HPDE6-E6E7 (cell line): ENCODE measurements around the gene EVA1A.
A peak's percentile ranks its signal among the peaks of the same experiment; 100 is the strongest.
"Not testable (repeated sequence)": the region's sequence is repeated elsewhere in the genome, so short reads cannot be mapped to it uniquely, and the experiment has no call there.

Experiments used
- DNase-seq: peaks from one replicate; pipeline ENCODE4 v3.0.0; 2011; ENCODE audit warnings: missing footprints; ENCODE audit errors: extremely low spot score

The EVA1A gene

DNA sequence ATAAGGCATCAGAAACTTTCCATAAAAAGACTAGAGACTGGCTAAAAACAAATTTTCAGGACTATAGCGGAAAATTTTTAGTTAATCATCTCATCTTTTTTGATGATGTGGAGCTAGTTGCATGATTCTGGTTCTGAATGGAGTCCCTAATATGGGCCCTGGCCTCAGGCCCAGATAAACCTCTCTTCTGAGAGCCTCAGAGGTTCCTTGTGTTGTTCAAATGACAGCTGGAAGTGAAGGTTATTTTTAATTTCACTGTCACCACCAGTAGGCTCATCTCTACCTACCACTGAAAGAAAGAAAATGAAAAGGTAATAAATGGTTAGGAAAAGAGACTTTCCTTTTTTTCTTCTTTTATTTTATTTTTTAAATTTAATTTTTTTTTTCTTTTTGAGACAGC, 75.9 kb downstream of the EVA1A start:
- no peak for DNase-seq

- DNase-seq = no peak
Observed at GRCh38 chr2:75483878-75484277, 76.9 kb downstream of the EVA1A start.

- DNase-seq = no peak
Observed at GRCh38 chr2:75482398-75482797, 78.3 kb downstream of the EVA1A start.

GRCh38 chr2:75480971-75481836, 79.5 kb downstream of the EVA1A start:
- DNase-seq = no peak

DNA sequence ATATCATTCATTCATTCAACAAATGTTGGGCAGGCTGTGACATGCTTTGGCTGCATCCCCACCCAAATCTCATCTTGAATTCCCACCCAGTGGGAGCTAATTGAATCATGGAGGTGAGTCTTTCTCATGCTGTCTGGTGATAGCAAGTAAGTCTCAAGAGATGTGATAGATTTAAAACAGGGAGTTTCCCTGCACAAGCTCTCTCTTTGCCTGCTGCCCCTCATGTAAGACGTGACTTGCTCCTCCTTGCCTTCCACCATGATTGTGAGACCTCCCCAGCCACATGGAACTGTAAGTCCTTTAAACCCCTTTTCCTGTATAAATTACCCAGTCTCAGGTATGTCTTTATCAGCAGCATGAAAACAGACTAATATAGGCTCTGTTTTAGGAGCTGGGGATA, 83.0 kb downstream of the EVA1A start:
- DNase-seq = not testable (repeated sequence)

- DNase-seq = no peak
Observed at GRCh38 chr2:75476761-75477160, 84.0 kb downstream of the EVA1A start.

DNA sequence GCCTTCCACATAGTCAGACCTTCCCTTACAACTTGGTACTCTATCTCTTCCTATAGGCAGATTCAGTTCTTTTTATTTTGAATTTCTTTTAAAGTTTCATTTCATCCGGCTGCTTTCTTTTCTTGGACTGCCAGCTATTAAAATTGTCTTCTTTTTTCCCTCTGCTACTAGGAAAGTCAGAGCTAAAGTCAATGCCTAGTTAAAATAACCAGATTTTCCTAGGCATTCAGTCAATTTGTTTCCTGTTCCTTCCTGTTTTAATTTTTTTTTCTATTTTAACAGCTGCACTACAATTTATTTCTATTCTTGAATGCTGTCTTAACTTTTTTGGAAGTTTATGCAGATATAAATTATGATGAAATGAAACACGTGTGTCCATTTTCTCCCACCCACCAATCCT, 84.8 kb downstream of the EVA1A start:
- no peak for DNase-seq

DNA sequence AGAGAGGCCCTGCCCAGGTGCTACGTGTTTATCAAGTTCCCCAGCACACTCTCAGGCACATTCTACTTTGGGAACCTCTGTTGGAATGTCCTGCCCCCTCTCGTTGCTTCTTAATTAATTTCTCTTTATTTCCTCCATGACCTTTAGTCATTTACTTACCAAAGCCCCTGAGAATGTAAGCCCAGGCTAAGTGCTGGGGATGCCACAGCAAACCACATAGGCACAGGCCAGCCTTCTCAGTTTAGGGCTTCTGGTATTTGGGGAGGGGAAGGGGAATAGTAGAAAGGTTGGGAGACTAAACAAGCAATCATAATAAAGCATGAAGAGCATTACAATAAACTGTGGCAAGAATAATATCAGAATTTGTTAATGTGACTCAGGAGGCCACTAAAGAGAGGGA, 85.7 kb downstream of the EVA1A start:
- no peak for DNase-seq

- DNase-seq = no peak
Observed at GRCh38 chr2:75474115-75474514, 86.6 kb downstream of the EVA1A start.

DNA sequence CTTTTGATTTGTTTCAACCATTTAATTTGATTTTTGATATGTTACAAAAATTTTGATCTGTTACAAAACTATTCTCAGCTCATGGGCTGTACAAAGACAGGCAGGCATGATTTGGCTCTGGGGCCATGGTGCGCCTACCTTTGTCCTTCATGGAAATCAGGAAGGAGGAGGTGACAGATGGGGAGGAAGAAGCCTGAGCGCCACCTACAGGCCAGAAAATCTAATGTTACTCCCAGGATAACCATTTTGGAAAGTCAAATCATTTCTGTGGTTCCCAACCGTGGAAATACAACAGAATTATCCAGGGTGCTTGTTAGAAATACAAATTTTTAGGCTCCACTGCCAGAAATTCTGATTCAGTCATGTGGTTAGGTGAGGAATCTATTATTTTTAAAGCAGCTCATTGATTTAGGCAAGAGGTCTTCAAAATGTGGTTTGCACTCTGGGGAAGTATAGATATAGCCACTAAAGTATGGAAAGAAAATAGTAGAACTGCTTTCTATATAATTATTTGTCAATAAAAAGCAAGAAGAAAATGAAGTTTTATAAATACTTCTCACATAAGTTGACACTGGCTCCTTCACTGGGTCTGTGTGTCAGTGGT, 93.9 kb downstream of the EVA1A start:
- DNase-seq = peak; percentile 34

DNA sequence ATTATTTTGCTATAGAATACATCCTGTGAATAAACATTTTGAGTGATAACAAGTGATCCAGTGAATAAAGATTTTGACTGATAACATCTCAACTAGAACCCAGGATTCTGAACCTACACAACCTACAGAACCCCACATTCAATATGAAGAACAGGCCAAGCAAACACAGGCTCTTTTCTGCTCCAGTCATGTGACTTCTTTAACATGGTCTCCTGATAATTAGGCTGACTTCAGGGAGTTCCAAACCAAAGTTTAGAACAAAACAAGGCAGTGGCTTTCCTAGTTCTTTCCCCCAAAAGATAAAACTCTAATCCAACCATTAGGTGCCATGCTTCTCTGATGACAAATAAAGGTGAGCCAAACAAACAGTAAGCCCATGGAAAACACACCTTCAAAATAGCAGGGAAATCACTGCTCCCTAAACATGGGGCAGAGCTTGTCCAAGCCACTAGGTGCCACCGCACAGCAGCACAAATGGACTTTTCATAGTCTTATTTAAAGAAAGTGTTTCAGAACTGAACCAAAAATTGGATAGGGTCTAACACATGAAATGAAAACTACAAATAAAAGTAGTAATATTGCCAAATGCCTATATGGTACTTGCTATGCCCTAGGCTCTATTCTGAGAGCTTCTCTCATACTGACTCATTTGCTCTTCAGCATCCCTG, 95.3 kb downstream of the EVA1A start:
- DNase-seq = peak; percentile 17

- DNase-seq = peak; percentile 19
Observed at GRCh38 chr2:75464348-75464946, 96.3 kb downstream of the EVA1A start.

- DNase-seq = no peak
Observed at GRCh38 chr2:75462721-75463120, 98.0 kb downstream of the EVA1A start.

- no peak for DNase-seq
Observed at GRCh38 chr2:75462206-75462605, 98.5 kb downstream of the EVA1A start.

DNA sequence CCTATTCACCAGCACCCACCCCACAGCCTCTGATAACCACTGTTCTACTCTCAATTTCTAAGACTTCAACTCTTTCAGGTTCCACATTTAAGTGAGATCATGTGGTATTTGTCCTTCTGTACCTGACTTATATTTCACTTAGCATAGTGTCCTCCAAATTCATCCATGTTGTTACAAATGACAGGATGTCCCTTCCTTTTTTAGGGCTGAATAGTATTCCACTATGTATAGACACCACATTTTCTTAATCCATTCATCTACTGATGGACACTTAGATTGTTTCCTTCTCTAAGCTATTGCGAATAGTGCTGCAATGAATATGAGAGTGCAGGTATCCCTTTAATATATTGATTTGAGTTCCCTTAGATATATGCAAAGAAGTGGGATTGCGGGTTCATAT, 100.1 kb downstream of the EVA1A start:
- DNase-seq = no peak

GRCh38 chr2:75459565-75460310, 101.0 kb downstream of the EVA1A start:
- DNase-seq = no peak

- no peak for DNase-seq
Observed at GRCh38 chr2:75458201-75458600, 102.5 kb downstream of the EVA1A start.

DNA sequence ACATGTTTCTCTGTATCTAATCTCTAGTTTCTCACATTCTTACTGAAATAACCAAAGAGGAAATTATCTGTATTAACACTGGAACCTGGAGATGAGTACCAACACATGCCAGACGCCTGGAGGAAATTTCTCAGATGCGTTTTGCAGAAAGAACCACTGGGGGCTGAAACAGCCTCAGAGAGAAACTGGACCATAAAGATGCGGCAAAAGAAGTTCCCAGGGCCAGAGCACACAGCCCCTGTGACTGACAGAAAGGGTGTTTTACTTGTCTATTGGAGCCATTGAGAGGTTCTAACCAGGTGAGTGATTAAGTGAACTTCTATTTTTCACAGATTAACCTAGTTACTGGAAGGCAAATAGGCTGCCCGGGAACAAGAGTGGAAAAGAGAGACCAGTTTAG, 103.9 kb downstream of the EVA1A start:
- no peak for DNase-seq

- no peak for DNase-seq
Observed at GRCh38 chr2:75456111-75456510, 104.6 kb downstream of the EVA1A start.

DNA sequence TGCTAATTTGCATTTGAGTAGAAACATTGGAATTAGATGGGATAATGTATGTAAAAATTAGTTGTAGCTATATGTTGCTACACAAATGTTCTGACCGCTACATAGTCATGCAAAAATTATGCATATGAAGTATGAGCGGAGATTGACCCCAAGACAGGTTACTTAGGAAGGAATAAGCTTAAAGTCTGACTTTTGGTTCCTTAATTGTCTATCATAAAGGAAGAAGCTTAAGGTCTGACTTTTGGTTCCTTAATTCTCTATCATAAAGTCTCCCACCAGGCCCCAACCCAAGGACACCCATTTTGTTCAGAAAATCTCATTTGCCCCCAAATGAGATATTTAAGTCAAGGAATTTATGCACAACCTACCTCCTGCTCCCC, 106.5 kb downstream of the EVA1A start:
- DNase-seq = no peak

DNA sequence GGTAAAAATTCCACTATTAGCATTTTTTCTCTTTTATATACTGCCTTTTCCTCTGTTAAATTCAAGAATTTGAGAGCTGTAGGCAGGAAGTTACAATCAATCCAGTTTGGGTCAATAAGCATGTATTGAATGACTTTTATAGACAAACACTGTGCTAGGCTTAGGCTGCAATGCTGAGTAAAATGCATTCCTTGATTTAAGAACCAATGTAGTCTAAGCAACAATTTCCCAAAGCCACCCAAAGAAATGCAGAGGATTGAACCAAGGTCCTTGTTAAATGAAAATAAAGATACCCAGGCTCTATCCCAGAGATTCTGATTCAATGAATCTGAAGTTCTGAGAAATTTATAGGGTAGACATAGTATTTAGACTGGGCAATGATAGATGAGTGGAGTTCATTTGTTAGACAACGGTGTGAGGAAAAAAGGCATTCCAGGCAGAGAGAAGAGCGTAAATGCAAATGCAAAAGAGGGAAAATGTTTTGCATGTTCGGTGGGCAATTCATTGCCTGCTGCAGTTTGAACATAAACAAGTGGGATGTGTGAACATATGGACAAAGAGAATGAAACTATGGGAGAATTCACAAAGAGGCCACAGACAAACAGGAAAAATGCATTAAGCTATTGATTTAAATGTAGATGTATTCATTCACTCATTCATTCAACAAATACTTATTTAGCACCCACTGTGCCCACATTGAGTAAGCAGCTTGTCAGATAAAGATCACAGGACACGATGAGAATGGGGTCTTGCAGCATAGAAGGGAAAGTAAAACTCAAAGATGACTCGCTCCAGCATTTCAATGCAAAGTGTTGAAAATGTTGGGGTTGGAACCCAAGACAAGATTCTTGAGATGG, 107.1 kb downstream of the EVA1A start:
- no peak for DNase-seq
